HG03342 (cell line): ENCODE results near the gene FAM13C.

Source experiments
- ATAC-seq: cut with Tn5 transposase; IDR thresholded peaks from one replicate; pipeline ENCODE4 v1.9.1; 2021; ENCODE audit warnings: mild to moderate bottlenecking, moderate library complexity; ENCODE audit not compliant: unreplicated experiment

Gene FAM13C

GRCh38 chr10:59362959-59363381 is 621 bp upstream of the FAM13C start:
- no peak for ATAC-seq

GRCh38 chr10:59361663-59362143 is 646 bp downstream of the FAM13C start:
- ATAC-seq: peak; percentile 17

GRCh38 chr10:59360605-59361405 is 1.5 kb downstream of the FAM13C start:
- ATAC-seq: no peak

- no peak for ATAC-seq
Observed at GRCh38 chr10:59358576-59358975, 3.8 kb downstream of the FAM13C start.

- ATAC-seq: no peak
Observed at GRCh38 chr10:59354434-59354833, 7.9 kb downstream of the FAM13C start.

GRCh38 chr10:59350558-59350957 is 11.8 kb downstream of the FAM13C start:
- no peak for ATAC-seq

GRCh38 chr10:59346321-59346720 is 16.0 kb downstream of the FAM13C start:
- ATAC-seq: no peak

GRCh38 chr10:59342723-59343122 is 19.6 kb downstream of the FAM13C start:
- no peak for ATAC-seq

GRCh38 chr10:59342000-59342399 is 20.3 kb downstream of the FAM13C start:
- no peak for ATAC-seq

GRCh38 chr10:59340285-59340684 is 22.1 kb downstream of the FAM13C start:
- no peak for ATAC-seq

GRCh38 chr10:59339351-59339750 is 23.0 kb downstream of the FAM13C start:
- no peak for ATAC-seq

- no peak for ATAC-seq
Observed at GRCh38 chr10:59337201-59337652, 25.1 kb downstream of the FAM13C start.

- no peak for ATAC-seq
Observed at GRCh38 chr10:59336632-59337031, 25.7 kb downstream of the FAM13C start.

- no peak for ATAC-seq
Observed at GRCh38 chr10:59335497-59335896, 26.9 kb downstream of the FAM13C start.

GRCh38 chr10:59333701-59334100 is 28.6 kb downstream of the FAM13C start:
- ATAC-seq: no peak

GRCh38 chr10:59332581-59332980 is 29.8 kb downstream of the FAM13C start:
- ATAC-seq: no peak

GRCh38 chr10:59331661-59332060 is 30.7 kb downstream of the FAM13C start:
- ATAC-seq: no peak

- ATAC-seq: no peak
Observed at GRCh38 chr10:59325116-59325515, 37.2 kb downstream of the FAM13C start.

- no peak for ATAC-seq
Observed at GRCh38 chr10:59324597-59324996, 37.8 kb downstream of the FAM13C start.

- no peak for ATAC-seq
Observed at GRCh38 chr10:59323831-59324401, 38.4 kb downstream of the FAM13C start.

GRCh38 chr10:59323036-59323459 is 39.3 kb downstream of the FAM13C start:
- ATAC-seq: no peak

- ATAC-seq: no peak
Observed at GRCh38 chr10:59322131-59322530, 40.2 kb downstream of the FAM13C start.
